OCI-LY1 (cell line): ENCODE data around the gene TMTC4.

ENCODE experiments used
- EZH2 ChIP-seq: fragments of 200-600 bp; sonication (generic), shearing (Covaris generic); IDR thresholded peaks from 2 replicates; pipeline ENCODE4 v1.8.0; 2017; ENCODE audit warnings: borderline replicate concordance, mixed run types, mild to moderate bottlenecking, antibody characterized with exemption, low read length, moderate library complexity, mixed read lengths
- TF ChIP-seq, protein P1 (sequence below): fragments of 200-600 bp; sonication (generic), shearing (Covaris generic); IDR thresholded peaks from 2 replicates; pipeline ENCODE4 v1.5.1; 2017; ENCODE audit warnings: mild to moderate bottlenecking, antibody characterized with exemption, low read length, moderate library complexity, mixed read lengths

DNA sequence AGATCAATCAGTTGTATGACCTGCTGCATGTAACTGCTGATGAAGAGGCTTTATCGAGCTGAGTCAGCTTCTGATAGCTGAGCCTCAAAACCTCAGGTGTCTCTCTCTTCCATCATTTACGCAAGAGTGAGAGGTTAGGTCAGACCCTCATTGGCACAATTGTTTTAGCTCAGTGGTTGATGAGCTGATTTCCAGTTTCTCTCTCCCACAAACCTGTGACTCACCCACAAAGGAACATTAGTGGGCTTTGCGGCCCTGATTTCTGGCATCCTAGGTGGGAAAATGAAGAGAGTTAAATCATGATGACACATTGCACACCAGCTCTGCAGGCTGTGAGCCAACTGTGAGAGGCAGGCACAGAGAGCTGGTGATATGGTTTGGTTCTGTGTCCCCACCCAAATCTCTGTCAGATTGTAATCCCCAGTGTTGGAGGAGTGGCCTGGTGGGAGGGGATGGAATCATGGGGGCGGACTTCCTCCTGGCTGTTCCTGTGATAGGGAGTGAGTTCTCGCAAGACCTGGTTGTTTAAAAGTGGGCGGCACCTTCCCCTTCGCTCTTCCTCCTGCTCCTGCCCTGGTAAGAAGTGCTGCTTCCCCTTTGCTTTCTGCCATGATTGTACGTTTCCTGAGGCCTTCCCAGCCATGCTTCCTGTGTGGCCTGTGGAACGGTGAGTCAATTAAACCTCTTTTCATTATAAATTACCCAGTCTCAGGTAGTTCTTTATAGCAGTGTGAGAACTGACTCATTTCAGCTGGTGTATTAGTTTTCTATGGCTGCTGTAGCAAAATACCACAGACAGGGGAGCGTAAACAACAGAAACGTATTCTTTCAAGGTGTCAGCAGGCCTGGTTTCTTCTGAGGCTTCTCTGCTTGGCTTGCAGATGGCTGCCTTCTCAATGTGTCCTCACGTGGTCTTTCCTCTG is 33.5 kb upstream of the TMTC4 start:
- TF ChIP-seq, protein P1, sequence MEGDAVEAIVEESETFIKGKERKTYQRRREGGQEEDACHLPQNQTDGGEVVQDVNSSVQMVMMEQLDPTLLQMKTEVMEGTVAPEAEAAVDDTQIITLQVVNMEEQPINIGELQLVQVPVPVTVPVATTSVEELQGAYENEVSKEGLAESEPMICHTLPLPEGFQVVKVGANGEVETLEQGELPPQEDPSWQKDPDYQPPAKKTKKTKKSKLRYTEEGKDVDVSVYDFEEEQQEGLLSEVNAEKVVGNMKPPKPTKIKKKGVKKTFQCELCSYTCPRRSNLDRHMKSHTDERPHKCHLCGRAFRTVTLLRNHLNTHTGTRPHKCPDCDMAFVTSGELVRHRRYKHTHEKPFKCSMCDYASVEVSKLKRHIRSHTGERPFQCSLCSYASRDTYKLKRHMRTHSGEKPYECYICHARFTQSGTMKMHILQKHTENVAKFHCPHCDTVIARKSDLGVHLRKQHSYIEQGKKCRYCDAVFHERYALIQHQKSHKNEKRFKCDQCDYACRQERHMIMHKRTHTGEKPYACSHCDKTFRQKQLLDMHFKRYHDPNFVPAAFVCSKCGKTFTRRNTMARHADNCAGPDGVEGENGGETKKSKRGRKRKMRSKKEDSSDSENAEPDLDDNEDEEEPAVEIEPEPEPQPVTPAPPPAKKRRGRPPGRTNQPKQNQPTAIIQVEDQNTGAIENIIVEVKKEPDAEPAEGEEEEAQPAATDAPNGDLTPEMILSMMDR = no peak
- TF ChIP-seq EZH2 = no peak
